Thymus (tissue), 11 donors: ENCODE results near the gene PCSK6. TPM values are rescaled to one million over a fixed set of nuclear protein-coding genes. Genes with fewer than 3 reads are reported as not detected.
A peak's percentile ranks its signal among the peaks of the same experiment; 100 is the strongest.

Experiments used
- DNase-seq, 9 donors: peaks; one replicate each; pipeline ENCODE4 v3.0.0-alpha.2; 2013; ENCODE audit warnings: low spot score in 9 of 9, low read depth in 6 of 9, missing footprints in 1 of 9
- H3K27ac ChIP-seq, 2 donors: one replicate each; pipeline ENCODE4 v1.5.1; 2013; ENCODE audit warnings: control low read depth in 1 of 2, low read depth in 1 of 2, low read length in 1 of 2, mild to moderate bottlenecking in 1 of 2, moderate library complexity in 1 of 2
- H3K27me3 ChIP-seq, 2 donors: one replicate each; pipeline ENCODE4 v1.5.1; 2013; ENCODE audit warnings: low read length in 1 of 2; ENCODE audit not compliant: control insufficient read depth in 2 of 2, insufficient read depth in 1 of 2
- H3K36me3 ChIP-seq, 2 donors: one replicate each; pipeline ENCODE4 v1.5.1; 2013; ENCODE audit warnings: low read length in 1 of 2, mild to moderate bottlenecking in 1 of 2, moderate library complexity in 1 of 2; ENCODE audit not compliant: control insufficient read depth in 2 of 2, insufficient read depth in 2 of 2
- H3K4me1 ChIP-seq, 2 donors: one replicate each; pipeline ENCODE4 v1.5.1; 2013; ENCODE audit warnings: low read length in 2 of 2; ENCODE audit not compliant: control insufficient read depth in 2 of 2, insufficient read depth in 2 of 2
- H3K4me3 ChIP-seq, 2 donors: one replicate each; pipeline ENCODE4 v1.5.1; 2013; ENCODE audit warnings: low read length in 2 of 2, control low read depth in 1 of 2, mild to moderate bottlenecking in 1 of 2
- H3K9me3 ChIP-seq, 2 donors: one replicate each; pipeline ENCODE4 v1.5.1; 2013; ENCODE audit warnings: low read length in 1 of 2, mild to moderate bottlenecking in 1 of 2; ENCODE audit not compliant: control insufficient read depth in 2 of 2, insufficient read depth in 1 of 2
- WGBS: extraction: QIAGEN DNeasy Blood & Tissue Kit; methylation state at CpG from one replicate; pipeline ENCODE4 v1.1.7; 2013; 5-methylcytosine and 5-hydroxymethylcytosine counted together
- polyA plus RNA-seq: library from polyadenylated mRNA; stranded (reverse); fragments of 200-250 nt; gene quantifications from one replicate; pipeline ENCODE4 v1.2.3, GENCODE V29; 2013
- total RNA-seq: library from RNA; stranded (reverse); fragments of 120-200 nt; gene quantifications from one replicate; pipeline ENCODE4 v1.2.4, GENCODE V29; 2013
- donor health status: healthy.

The PCSK6 gene
- total and polyA plus RNA-seq, 2 donors = 10.1 to 10.5 TPM

DNA sequence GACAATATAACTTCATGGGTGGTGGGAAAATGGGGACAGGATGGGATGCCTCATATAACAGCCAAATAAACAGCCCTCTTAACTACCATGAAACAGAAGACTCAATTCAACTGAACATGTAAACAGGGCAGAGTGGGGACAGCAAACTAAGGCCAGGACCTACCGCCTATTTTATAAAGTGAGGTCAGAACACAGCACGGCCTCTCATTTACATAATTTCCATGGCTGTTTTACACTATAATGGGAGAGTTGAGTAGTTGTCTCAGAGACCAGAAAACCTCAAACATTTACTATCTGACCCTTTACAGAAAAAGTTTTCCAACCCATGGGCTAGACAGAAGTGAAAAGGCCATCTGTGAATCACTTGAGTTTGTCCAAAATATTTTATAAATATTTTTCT lies 137.8 kb downstream of the PCSK6 start:
- no peak overlapping the region for H3K4me3 ChIP-seq
- no peak overlapping the region for H3K27ac ChIP-seq
- WGBS = 98% methylated on average over 2 of the region's 2 CpGs
- peaks cover 0 to 7% of the 10 kb centered on the region in 2 donors for H3K4me1 ChIP-seq
- H3K9me3 ChIP-seq = no peaks in the 10 kb centered on the region
- no peak for DNase-seq
- no peaks in the 10 kb centered on the region for H3K27me3 ChIP-seq
- no peaks in the 10 kb centered on the region for H3K36me3 ChIP-seq

- Histone ChIP-seq H3K4me1 (peaks cover 0 to 7% of the 10 kb centered on the region in 2 donors), H3K4me3 (no peak overlapping the region), H3K9me3 (no peaks in the 10 kb centered on the region), H3K27ac (no peak overlapping the region), H3K27me3 (no peaks in the 10 kb centered on the region), H3K36me3 (no peaks in the 10 kb centered on the region)
- 86% methylated on average over 14 of the region's 14 CpGs for WGBS
- peak in 1 of 9 donors; percentile 33 for DNase-seq
Observed at GRCh38 chr15:101349047-101349951, 140.2 kb downstream of the PCSK6 start.

GRCh38 chr15:101348643-101349042 lies 140.9 kb downstream of the PCSK6 start:
- Histone ChIP-seq H3K27ac (peak overlapping the region in 1 of 2 donors; percentile 51), H3K27me3 (no peaks in the 10 kb centered on the region), H3K36me3 (no peaks in the 10 kb centered on the region), H3K9me3 (no peaks in the 10 kb centered on the region), H3K4me1 (peaks cover 0 to 7% of the 10 kb centered on the region in 2 donors), H3K4me3 (no peak overlapping the region)
- 82% methylated on average over 12 of the region's 12 CpGs for WGBS
- DNase-seq = no peak

DNA sequence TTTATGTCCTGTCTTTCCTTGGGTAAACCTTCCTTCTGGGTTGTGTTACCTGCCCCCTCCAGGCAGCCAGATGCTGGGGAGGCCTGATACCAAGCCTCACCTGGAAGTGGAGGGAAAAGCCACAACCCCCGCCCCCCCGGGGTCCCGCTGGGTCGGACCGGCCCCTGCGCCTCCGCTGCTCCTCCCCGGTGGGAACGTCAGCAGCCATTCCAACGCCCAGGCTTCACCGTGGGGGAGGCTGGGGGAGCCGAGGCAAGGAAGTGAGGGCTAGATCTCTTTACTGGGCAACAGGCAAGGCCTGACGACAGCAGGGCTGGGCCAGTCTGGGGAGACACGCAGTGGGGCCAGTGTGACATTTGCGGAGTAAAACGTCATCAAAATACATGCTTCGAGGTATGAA lies 141.5 kb downstream of the PCSK6 start:
- Histone ChIP-seq H3K9me3 (no peaks in the 10 kb centered on the region), H3K4me3 (no peak overlapping the region), H3K36me3 (no peaks in the 10 kb centered on the region), H3K27ac (peak overlapping the region in 1 of 2 donors; percentile 51), H3K27me3 (no peaks in the 10 kb centered on the region), H3K4me1 (peaks cover 0 to 7% of the 10 kb centered on the region in 2 donors)
- WGBS = 90% methylated on average over 17 of the region's 17 CpGs
- no peak for DNase-seq

DNA sequence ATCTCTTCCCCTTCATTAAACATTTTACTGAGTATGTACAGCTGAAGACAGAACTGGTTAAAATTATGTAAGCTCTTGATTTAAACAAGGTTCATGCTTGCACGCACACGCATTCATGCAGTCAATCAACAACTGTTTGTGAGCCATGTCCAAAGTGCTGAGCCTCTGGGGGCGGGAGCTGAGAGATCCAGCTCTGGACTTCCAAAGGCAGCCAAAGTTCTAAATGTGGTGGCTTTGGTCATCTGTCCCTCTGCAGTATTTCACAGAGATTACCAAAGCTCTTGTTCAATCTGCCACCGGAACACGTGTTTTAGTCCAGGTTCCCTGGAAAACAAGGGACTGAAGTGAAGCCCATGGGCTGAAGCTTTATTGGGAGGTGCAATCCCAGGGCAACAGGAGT lies 142.1 kb downstream of the PCSK6 start:
- Histone ChIP-seq H3K9me3 (no peaks in the 10 kb centered on the region), H3K4me1 (peaks cover 0 to 7% of the 10 kb centered on the region in 2 donors), H3K27me3 (no peaks in the 10 kb centered on the region), H3K27ac (no peak overlapping the region), H3K4me3 (no peak overlapping the region), H3K36me3 (no peaks in the 10 kb centered on the region)
- WGBS = 95% methylated on average over 5 of the region's 5 CpGs
- no peak for DNase-seq

- Histone ChIP-seq H3K36me3 (no peaks in the 10 kb centered on the region), H3K27ac (no peak overlapping the region), H3K4me3 (no peak overlapping the region), H3K4me1 (peaks cover 0 to 7% of the 10 kb centered on the region in 2 donors), H3K9me3 (no peaks in the 10 kb centered on the region), H3K27me3 (no peaks in the 10 kb centered on the region)
- no peak for DNase-seq
- 91% methylated on average over 5 of the region's 5 CpGs for WGBS
Observed at GRCh38 chr15:101346928-101347327, 142.6 kb downstream of the PCSK6 start.

GRCh38 chr15:101342056-101342455 lies 147.5 kb downstream of the PCSK6 start:
- no peaks in the 10 kb centered on the region for H3K27me3 ChIP-seq
- no peak overlapping the region for H3K4me3 ChIP-seq
- H3K9me3 ChIP-seq = no peaks in the 10 kb centered on the region
- no peaks in the 10 kb centered on the region for H3K36me3 ChIP-seq
- H3K4me1 ChIP-seq = no peaks in the 10 kb centered on the region
- no peak for DNase-seq
- H3K27ac ChIP-seq = no peak overlapping the region

DNA sequence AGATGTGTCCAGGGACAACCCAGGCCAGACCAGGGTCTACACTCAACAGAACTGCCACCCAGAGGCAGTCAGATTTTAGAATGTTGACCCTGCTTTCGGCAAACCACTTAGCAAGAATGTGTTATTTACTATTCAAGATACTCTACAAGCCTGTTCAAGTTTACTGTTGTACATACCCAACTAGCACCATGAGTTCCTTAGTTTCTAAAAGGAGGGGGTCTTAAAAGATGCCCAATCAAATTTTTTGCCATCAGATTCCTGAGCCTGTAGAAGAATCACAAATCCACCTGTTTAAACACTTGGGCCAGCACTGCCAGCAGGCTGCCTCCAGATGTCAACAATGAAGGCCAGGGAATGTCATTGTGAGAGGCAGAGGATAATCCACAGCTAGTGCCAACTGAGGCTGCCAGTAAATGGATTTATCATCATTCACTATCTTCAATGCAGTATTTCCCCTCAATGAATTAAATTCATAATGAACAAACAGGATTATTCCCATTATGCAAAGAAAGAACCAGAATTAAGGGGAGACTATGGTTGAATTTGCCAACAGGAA lies 150.9 kb downstream of the PCSK6 start:
- H3K36me3 ChIP-seq = no peaks in the 10 kb centered on the region
- DNase-seq = no peak
- H3K9me3 ChIP-seq = peaks cover 6 to 19% of the 10 kb centered on the region in 2 donors
- no peak overlapping the region for H3K27ac ChIP-seq
- 91% methylated on average over 1 of the region's 1 CpG for WGBS
- no peaks in the 10 kb centered on the region for H3K4me1 ChIP-seq
- no peak overlapping the region for H3K4me3 ChIP-seq
- no peaks in the 10 kb centered on the region for H3K27me3 ChIP-seq

GRCh38 chr15:101337976-101338375 lies 151.5 kb downstream of the PCSK6 start:
- Histone ChIP-seq H3K27ac (no peak overlapping the region), H3K36me3 (no peaks in the 10 kb centered on the region), H3K27me3 (no peaks in the 10 kb centered on the region), H3K4me1 (peaks cover 0 to 3% of the 10 kb centered on the region in 2 donors), H3K4me3 (no peak overlapping the region), H3K9me3 (peaks cover 6 to 25% of the 10 kb centered on the region in 2 donors)
- no peak for DNase-seq
- whole genome bisulfite sequencing = 46% methylated on average over 7 of the region's 7 CpGs
